ENCODE results near the gene AK1.

DNA sequence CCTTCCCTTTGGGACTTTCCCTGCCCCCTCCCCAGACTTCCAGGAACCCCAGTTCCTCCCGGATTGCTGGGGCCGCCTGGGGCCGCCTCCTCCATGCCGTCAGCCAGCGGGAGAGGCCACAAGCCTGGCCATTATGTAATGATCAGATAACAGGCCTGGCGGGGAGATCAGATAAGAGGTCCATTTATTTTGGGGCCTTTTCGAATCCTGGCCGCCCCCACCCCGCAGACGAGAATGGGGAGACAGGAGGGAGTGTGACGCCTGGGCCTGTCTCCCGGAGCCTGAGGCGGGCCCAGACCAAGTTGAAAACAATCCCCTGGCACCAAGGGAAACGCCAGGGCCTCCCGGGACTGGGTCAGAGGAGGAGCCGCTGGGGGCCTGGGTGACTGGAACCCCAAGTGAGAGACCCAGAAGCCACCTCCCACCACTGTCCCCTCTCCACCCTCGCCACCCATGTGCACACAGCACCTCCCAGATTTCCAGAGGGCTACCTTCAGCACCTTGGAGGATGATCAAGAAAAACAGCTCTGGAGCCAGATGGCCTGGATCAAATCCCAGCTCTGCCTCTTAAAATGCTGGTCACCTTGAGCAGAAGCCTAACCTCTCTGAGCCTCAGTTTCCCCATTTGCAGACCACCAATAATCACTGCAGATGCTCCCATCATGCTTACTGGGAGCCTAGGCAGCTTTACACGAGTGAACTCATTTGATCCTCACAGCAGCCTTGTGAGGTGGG, 30.9 kb downstream of the AK1 start:
- TF ChIP-seq, protein P1, sequence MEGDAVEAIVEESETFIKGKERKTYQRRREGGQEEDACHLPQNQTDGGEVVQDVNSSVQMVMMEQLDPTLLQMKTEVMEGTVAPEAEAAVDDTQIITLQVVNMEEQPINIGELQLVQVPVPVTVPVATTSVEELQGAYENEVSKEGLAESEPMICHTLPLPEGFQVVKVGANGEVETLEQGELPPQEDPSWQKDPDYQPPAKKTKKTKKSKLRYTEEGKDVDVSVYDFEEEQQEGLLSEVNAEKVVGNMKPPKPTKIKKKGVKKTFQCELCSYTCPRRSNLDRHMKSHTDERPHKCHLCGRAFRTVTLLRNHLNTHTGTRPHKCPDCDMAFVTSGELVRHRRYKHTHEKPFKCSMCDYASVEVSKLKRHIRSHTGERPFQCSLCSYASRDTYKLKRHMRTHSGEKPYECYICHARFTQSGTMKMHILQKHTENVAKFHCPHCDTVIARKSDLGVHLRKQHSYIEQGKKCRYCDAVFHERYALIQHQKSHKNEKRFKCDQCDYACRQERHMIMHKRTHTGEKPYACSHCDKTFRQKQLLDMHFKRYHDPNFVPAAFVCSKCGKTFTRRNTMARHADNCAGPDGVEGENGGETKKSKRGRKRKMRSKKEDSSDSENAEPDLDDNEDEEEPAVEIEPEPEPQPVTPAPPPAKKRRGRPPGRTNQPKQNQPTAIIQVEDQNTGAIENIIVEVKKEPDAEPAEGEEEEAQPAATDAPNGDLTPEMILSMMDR (conservative IDR thresholded peaks at IDR 0.05; ENCODE audit: low read length): no peak
- TF ChIP-seq EZH2phosphoT487 (IDR thresholded peaks at IDR 0.05; ENCODE audit: borderline replicate concordance, low read depth, low read length): no peak

Data from OCI-LY7 (cell line).